H1 (cell line): Measurements from ENCODE around the gene CHPF. TPM values are rescaled to one million over a fixed set of nuclear protein-coding genes. Genes with fewer than 3 reads are reported as not detected.

ENCODE experiments used
- CTCF ChIA-PET: fragments of 300-600 bp; sonication (Branson Sonifier 250); formaldehyde crosslinking; loops from one replicate; lab custom pipeline; 2021; ENCODE audit not compliant: partially characterized antibody; lab: Charles Lee
- POLR2A ChIA-PET: fragments of 300-600 bp; sonication (Branson Sonifier 250); formaldehyde crosslinking; loops from one replicate; lab custom pipeline; 2021; ENCODE audit warnings: inconsistent platforms; ENCODE audit not compliant: partially characterized antibody; lab: Charles Lee
- DNase-seq, 2 experiments: peaks; one replicate each; pipeline versions ENCODE4 v3.0.0 to v3.0.0-alpha.2; 2010 to 2022; ENCODE audit warnings: low spot score in 2 of 2, low read depth in 1 of 2, mixed read lengths in 1 of 2
- FAIRE-seq: peaks from 2 replicates; lab custom pipeline; 2011; peaks lifted over from hg19 to GRCh38; lab: Jason Lieb, UNC
- H2AFZ ChIP-seq: 2 replicates; pipeline ENCODE4 v1.8.1; 2012; ENCODE audit warnings: low read length, inconsistent platforms
- H2AK5ac ChIP-seq: 2 replicates; pipeline ENCODE4 v1.6.1; 2013; ENCODE audit warnings: low read depth, low read length
- H2BK120ac ChIP-seq: replicated peaks from 2 replicates; pipeline ENCODE3; 2013; ENCODE audit warnings: low read depth, low read length, inconsistent platforms
- H2BK12ac ChIP-seq: 2 replicates; pipeline ENCODE4 v1.6.1; 2013; ENCODE audit warnings: low read depth, low read length
- H2BK15ac ChIP-seq: 2 replicates; pipeline ENCODE4 v1.6.1; 2013; ENCODE audit warnings: low read length
- H2BK20ac ChIP-seq: 2 replicates; pipeline ENCODE4 v1.6.1; 2013; ENCODE audit warnings: low read length
- H2BK5ac ChIP-seq: 2 replicates; pipeline ENCODE4 v1.6.1; 2013; ENCODE audit warnings: low read depth, low read length
- H3K14ac ChIP-seq: 2 replicates; pipeline ENCODE4 v1.6.1; 2013; ENCODE audit warnings: inconsistent platforms; ENCODE audit not compliant: insufficient read length
- H3K18ac ChIP-seq: 2 replicates; pipeline ENCODE4 v1.6.1; 2013; ENCODE audit warnings: low read length; ENCODE audit errors: extremely low read depth
- H3K23ac ChIP-seq: 2 replicates; pipeline ENCODE4 v1.6.1; 2013; ENCODE audit warnings: inconsistent platforms; ENCODE audit not compliant: insufficient read length
- H3K23me2 ChIP-seq: 2 replicates; pipeline ENCODE4 v1.6.1; 2013; ENCODE audit warnings: low read depth, low read length
- H3K27ac ChIP-seq: 2 replicates; pipeline ENCODE4 v1.6.1; 2011; ENCODE audit warnings: low read depth, low read length, inconsistent platforms
- H3K27me3 ChIP-seq, 4 experiments: replicated peaks in 1 of 4; 1 replicate in 1 of 4; 2 replicates in 3 of 4; pipeline versions ENCODE4 v1.6.1 to v1.8.1; 2011 to 2013; ENCODE audit warnings: low read length in 3 of 4, mild to moderate bottlenecking in 3 of 4, inconsistent platforms in 2 of 4, mixed read lengths in 2 of 4, moderate library complexity in 1 of 4; ENCODE audit not compliant: control insufficient read depth in 3 of 4, insufficient read depth in 3 of 4; ENCODE audit errors: extremely low read depth in 1 of 4
- H3K36me3 ChIP-seq, 4 experiments: 2 replicates each; pipeline versions ENCODE4 v1.6.1 to v1.8.1; 2011 to 2013; ENCODE audit warnings: mild to moderate bottlenecking in 4 of 4, low read length in 3 of 4, moderate library complexity in 2 of 4, control low read depth in 1 of 4, inconsistent platforms in 1 of 4; ENCODE audit not compliant: insufficient read depth in 4 of 4, control insufficient read depth in 2 of 4
- H3K4ac ChIP-seq: replicated peaks from 2 replicates; pipeline ENCODE3; 2013; ENCODE audit warnings: low read length, low read depth, mixed read lengths, inconsistent platforms; ENCODE audit not compliant: insufficient read length
- H3K4me1 ChIP-seq, 4 experiments: replicated peaks in 1 of 4; 1 replicate in 1 of 4; 2 replicates in 3 of 4; pipeline versions ENCODE4 v1.6.1 to v1.8.1; 2011 to 2013; ENCODE audit warnings: low read length in 3 of 4, inconsistent platforms in 2 of 4, mixed read lengths in 1 of 4; ENCODE audit not compliant: insufficient read depth in 4 of 4, control insufficient read depth in 3 of 4
- H3K4me2 ChIP-seq, 2 experiments: 2 replicates each; pipeline versions ENCODE4 v1.6.1 to v1.8.1; 2011 to 2013; ENCODE audit warnings: low read depth in 2 of 2, low read length in 2 of 2, control low read depth in 1 of 2, inconsistent platforms in 1 of 2, mild to moderate bottlenecking in 1 of 2; ENCODE audit not compliant: insufficient read depth in 1 of 2
- H3K4me3 ChIP-seq, 4 experiments: fragments of 200-600, 300-600 bp in 1 of 4; sonication (generic), shearing (Covaris generic), sonication (Bioruptor Twin) in 1 of 4; 2 replicates each; pipeline versions ENCODE4 v1.5.1 to v1.8.1; 2011 to 2016; ENCODE audit warnings: low read length in 4 of 4, low read depth in 3 of 4, control low read depth in 2 of 4, inconsistent platforms in 2 of 4, mild to moderate bottlenecking in 2 of 4, mixed read lengths in 1 of 4, moderate library complexity in 1 of 4; ENCODE audit not compliant: insufficient read depth in 2 of 4; ENCODE audit errors: extremely low read depth in 1 of 4
- H3K56ac ChIP-seq: replicated peaks from 2 replicates; pipeline ENCODE3; 2013; ENCODE audit warnings: low read depth, mild to moderate bottlenecking, mixed read lengths, low read length, inconsistent platforms; ENCODE audit not compliant: insufficient read length
- H3K79me1 ChIP-seq: 2 replicates; pipeline ENCODE4 v1.6.1; 2013; ENCODE audit warnings: low read depth, low read length, control low read depth
- H3K79me2 ChIP-seq, 2 experiments: 2 replicates each; pipeline versions ENCODE4 v1.6.1 to v1.8.1; 2012 to 2013; ENCODE audit warnings: low read length in 2 of 2, mild to moderate bottlenecking in 2 of 2, inconsistent platforms in 1 of 2; ENCODE audit not compliant: insufficient read depth in 2 of 2, control insufficient read depth in 1 of 2
- H3K9ac ChIP-seq, 4 experiments: replicated peaks in 1 of 4; 1 replicate in 1 of 4; 2 replicates in 3 of 4; pipeline versions ENCODE4 v1.6.1 to v1.8.1; 2011 to 2013; ENCODE audit warnings: low read depth in 3 of 4, low read length in 3 of 4, control low read depth in 2 of 4, mild to moderate bottlenecking in 2 of 4, moderate library complexity in 2 of 4, inconsistent platforms in 1 of 4; ENCODE audit errors: extremely low read depth in 1 of 4
- H3K9me3 ChIP-seq, 2 experiments: 2 replicates each; pipeline versions ENCODE4 v1.6.1 to v1.8.1; 2012 to 2013; ENCODE audit warnings: mild to moderate bottlenecking in 2 of 2, moderate library complexity in 2 of 2, control low read depth in 1 of 2, inconsistent platforms in 1 of 2, low read depth in 1 of 2, low read length in 1 of 2, mixed read lengths in 1 of 2; ENCODE audit not compliant: insufficient read depth in 2 of 2
- H4K20me1 ChIP-seq, 2 experiments: replicated peaks in 1 of 2; 2 replicates each; pipeline versions ENCODE3 to v1.8.1; 2011 to 2013; ENCODE audit warnings: inconsistent platforms in 2 of 2, low read length in 2 of 2, mild to moderate bottlenecking in 1 of 2; ENCODE audit not compliant: insufficient read depth in 2 of 2, control insufficient read depth in 1 of 2
- H4K5ac ChIP-seq: 2 replicates; pipeline ENCODE4 v1.6.1; 2013; ENCODE audit warnings: low read length, low read depth, mixed read lengths, inconsistent platforms; ENCODE audit not compliant: insufficient read length
- H4K8ac ChIP-seq: 2 replicates; pipeline ENCODE4 v1.8.0; 2013; ENCODE audit warnings: mild to moderate bottlenecking, moderate library complexity, low read length, inconsistent platforms; ENCODE audit not compliant: insufficient read depth; ENCODE audit errors: extremely low read depth
- H4K91ac ChIP-seq: replicated peaks from 2 replicates; pipeline ENCODE3; 2013; ENCODE audit warnings: low read length, mixed read lengths, inconsistent platforms; ENCODE audit not compliant: insufficient read length
- CBX5 ChIP-seq: fragments of 300-800, 300-1000 bp; sonication (generic); IDR thresholded peaks from 2 replicates; pipeline ENCODE4 v1.7.1; 2016; ENCODE audit warnings: antibody characterized with exemption, low read length, low read depth
- WGBS, 2 experiments: shearing (Covaris generic) in 1 of 2; methylation state at CpG; one replicate each; pipeline versions ENCODE4 v1.1.6 to v1.1.7; 2013 to 2015; ENCODE audit warnings: low lambda C conversion rate in 2 of 2, mixed read lengths in 2 of 2, inconsistent platforms in 1 of 2, low coverage in 1 of 2, missing lambda C conversion rate in 1 of 2; ENCODE audit not compliant: insufficient replicate concordance in 2 of 2, insufficient coverage in 1 of 2, insufficient read length in 1 of 2; ENCODE audit errors: extremely low coverage in 1 of 2, missing lambda C conversion rate in 1 of 2; 5-methylcytosine and 5-hydroxymethylcytosine counted together
- polyA plus RNA-seq, 7 experiments: library from polyadenylated mRNA; depleted of rRNA in 3 of 7; stranded (reverse) in 5 of 7; unstranded in 2 of 7; fragments of >200 nt in 5 of 7; fragments of 200-250 nt in 2 of 7; gene quantifications; 1 replicate in 5 of 7; 2 replicates in 1 of 7; 4 replicates in 1 of 7; pipeline versions ENCODE4 v1.2.1 to v1.2.3, GENCODE V29; 2011 to 2013; ENCODE audit warnings: missing spikeins in 2 of 7, mixed read lengths in 2 of 7
- total RNA-seq: library from RNA; stranded (reverse); fragmentation: NEBNext Ultra II Directional; extraction: Animal tissue kit (Norgen Biotek cat#: 25700); gene quantifications from 2 replicates; pipeline ENCODE4 v1.2.1, GENCODE V29; 2021

CHPF gene
- total and polyA plus RNA-seq, 2 of the 8 experiments (the other 6 are each of a cell fraction or from before 2014, with no cell fraction given) = 62.9 to 67.3 TPM

- 94% methylated on average over 35 of the region's 35 CpGs; no CpG with 5 or more reads in 1 of the 2 experiments for whole genome bisulfite sequencing, 2 experiments
- H3K4me3 ChIP-seq = no peak overlapping the region
- no peak overlapping the region for H3K23ac ChIP-seq
- H3K4ac ChIP-seq = peak overlapping the region; percentile 65
- H3K27ac ChIP-seq = no peak overlapping the region
- H4K8ac ChIP-seq = 0 out of 2 replicates have a peak overlapping the region, but pooled peaks have one; percentile 6
- peaks cover 0 to 11% of the 10 kb centered on the region in 2 experiments; a peak in 2 of 4 replicates for H3K79me2 ChIP-seq
- FAIRE-seq (no peak), DNase-seq (no peak)
- H2BK20ac ChIP-seq = 0 out of 2 replicates have a peak overlapping the region, but pooled peaks have one; percentile 72
- no peak overlapping the region for H3K14ac ChIP-seq
- peaks cover 0 to 2% (median 0%) of the 10 kb centered on the region in 4 experiments; a peak in 1 of 7 replicates for H3K27me3 ChIP-seq
- peaks cover 6 to 50% (median 41%) of the 10 kb centered on the region in 4 experiments for H3K4me1 ChIP-seq
- no peak overlapping the region for H2AFZ ChIP-seq
- no peak overlapping the region for H3K9ac ChIP-seq
- H3K79me1 ChIP-seq = 0 out of 2 replicates have a peak, but pooled peaks cover 2% of the 10 kb centered on the region
- H4K5ac ChIP-seq = no peak overlapping the region
- H4K91ac ChIP-seq = peak overlapping the region; percentile 91
- H2BK15ac ChIP-seq = peak overlapping the region; percentile 83; the same call in 1 of the 2 replicates
- H3K56ac ChIP-seq = no peak overlapping the region
- peak overlapping the region; percentile 88; the same call in 1 of the 2 replicates for H2AK5ac ChIP-seq
- H4K20me1 ChIP-seq = no peaks in the 10 kb centered on the region
- peaks cover 0 to 51% (median 11%) of the 10 kb centered on the region in 4 experiments; a peak in 6 of 8 replicates for H3K36me3 ChIP-seq
- H3K18ac ChIP-seq = no peak overlapping the region
- ChIA-PET CTCF (interaction anchor here (0.9 to 19.7 kb wide), 7 partner anchors 10 to 59 kb away, joined by 3 to 293 read pairs (median 3); partner anchors contain the start of genes CHPF, SLC4A3 and TMEM198), POLR2A (interaction anchor here (0.6 to 18.6 kb wide), 8 partner anchors 5 to 122 kb away, joined by 3 to 293 read pairs (median 6); partner anchors contain the start of genes CHPF, INHA, OBSL1 and STK11IP)
- peaks cover 8% of the 10 kb centered on the region; the same call in 1 of the 2 replicates for H3K23me2 ChIP-seq
- H2BK120ac ChIP-seq = no peak overlapping the region
- H3K4me2 ChIP-seq = no peak overlapping the region
- no peak for TF ChIP-seq CBX5
- H2BK5ac ChIP-seq = peak overlapping the region; percentile 82; the same call in 1 of the 2 replicates
- peaks cover 0 to 8% of the 10 kb centered on the region in 2 experiments; a peak in 1 of 4 replicates for H3K9me3 ChIP-seq
- H2BK12ac ChIP-seq = peak overlapping the region; percentile 99
These were observed 24.3 kb upstream of the CHPF start for GRCh38 chr2:219567791-219568361.
